NCI-H128 (cell line): ENCODE data around the gene MINDY3.
A peak's percentile ranks its signal among the peaks of the same experiment; 100 is the strongest.
"Not testable (repeated sequence)": the region's sequence is repeated elsewhere in the genome, so short reads cannot be mapped to it uniquely, and the experiment has no call there.

Experiments
- DNase-seq: peaks from one replicate; lab custom pipeline; 2025; ENCODE audit not compliant: unreplicated experiment; lab: John Stamatoyannopoulos, UW

The MINDY3 gene

DNA sequence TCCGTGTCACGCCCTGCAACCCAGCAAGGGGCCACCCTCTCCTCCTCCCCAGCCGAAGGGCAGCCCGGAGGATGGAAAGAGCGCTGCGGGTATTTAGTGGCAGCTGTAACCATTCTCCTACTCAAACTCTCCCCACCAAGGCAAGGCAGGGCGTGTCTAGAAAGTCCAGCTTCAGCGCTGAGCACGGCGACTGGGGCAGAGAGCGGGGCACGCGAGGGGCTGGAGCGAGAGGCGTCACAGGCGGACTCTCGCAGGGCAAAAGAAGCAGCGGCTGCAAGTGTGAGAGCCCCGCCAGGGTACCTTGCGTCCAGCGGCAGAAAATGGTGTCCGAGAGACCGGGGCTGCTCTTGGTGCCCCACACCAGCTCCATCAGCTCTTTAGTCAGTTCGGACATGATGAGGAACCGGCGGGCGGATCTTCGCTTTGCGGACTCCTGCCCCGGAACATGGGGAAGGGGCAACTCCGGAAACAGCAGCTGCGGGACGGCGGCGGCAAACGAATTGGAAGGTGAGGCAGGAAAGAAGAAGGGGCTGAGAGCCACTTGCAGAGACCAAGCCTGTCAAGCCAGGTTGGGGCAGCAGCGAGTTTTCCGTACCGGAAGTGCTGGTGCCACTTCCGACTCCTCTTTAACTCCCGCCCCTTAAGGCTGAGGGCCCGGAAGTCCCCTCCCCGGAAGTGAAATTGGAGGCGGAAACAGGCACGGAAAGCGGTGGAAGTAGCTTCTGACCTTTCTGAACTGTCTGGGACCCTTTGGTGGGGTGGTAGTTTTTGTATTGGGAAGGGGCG is at the start of gene MINDY3:
Gene MINDY3, minus strand, starts transcription at position 602 of the 786 bp plus-strand sequence. Its CDS starts 208 bp downstream, at position 394.
- DNase-seq: peak; percentile 30

- no peak for DNase-seq
Observed at GRCh38 chr10:15901889-15902288, 41.6 kb upstream of the MINDY3 start.

GRCh38 chr10:15898046-15898445 is 37.7 kb upstream of the MINDY3 start:
- no peak for DNase-seq

DNA sequence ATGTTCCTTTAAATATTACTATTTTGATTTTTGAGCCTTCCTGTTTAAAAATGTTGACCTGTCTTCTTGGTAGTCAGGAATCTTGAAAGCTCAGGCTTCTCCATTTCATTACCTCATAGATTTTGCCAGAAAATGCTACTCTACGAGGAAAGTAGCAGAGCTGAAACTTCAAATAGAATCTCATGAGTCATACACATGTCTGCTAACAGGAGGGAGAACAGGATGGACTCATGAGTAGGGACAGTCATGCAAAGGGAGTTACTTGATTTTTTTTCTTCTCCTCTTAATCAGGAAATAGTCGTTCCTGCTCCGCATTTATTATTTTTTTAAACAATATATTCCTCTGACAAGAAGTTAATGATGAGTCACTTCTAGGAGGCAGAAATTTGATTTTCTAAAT is 37.0 kb upstream of the MINDY3 start:
- DNase-seq: no peak

DNA sequence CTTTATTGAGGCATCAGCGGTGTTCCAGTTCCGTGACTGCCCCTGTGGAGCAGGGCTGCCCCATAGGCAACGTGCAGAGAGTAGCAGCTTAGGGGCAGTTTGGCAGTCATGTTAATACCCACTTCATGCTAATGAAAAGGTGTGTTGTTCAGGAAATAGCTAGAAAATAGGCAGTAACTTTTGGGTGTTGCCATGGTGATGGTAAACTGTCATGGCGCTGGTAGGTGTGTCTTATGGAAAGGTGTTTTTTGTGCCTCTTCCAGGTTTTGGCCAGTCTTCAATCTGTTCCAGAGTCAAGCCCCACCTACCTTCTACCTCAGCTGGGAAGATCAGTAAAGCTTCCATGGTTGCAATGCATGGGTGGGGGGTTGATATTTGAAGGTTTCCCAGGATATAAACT is 36.3 kb upstream of the MINDY3 start:
- no peak for DNase-seq

GRCh38 chr10:15884447-15884846 is 24.1 kb upstream of the MINDY3 start:
- DNase-seq: no peak

DNA sequence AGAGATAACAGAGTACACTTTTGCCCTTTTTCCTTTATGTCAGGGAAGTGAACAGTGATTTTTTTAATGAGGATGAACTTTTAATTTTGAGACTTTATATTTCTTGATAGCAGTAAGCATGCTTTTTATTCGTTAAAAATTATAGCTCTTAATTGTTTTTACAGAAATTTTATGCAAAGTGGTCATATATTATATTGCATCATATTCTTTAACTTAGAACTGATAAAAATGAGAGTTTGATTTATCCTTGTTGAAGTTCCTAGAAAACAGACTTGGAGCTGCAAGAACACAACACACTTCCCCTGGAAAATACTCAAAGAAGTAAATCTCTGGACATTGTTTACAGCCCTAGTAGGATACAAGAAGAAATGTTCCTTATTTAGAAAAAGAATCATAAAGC is 21.2 kb upstream of the MINDY3 start:
- DNase-seq: no peak

- DNase-seq: peak; percentile 7
Observed at GRCh38 chr10:15879663-15880062, 19.4 kb upstream of the MINDY3 start.

DNA sequence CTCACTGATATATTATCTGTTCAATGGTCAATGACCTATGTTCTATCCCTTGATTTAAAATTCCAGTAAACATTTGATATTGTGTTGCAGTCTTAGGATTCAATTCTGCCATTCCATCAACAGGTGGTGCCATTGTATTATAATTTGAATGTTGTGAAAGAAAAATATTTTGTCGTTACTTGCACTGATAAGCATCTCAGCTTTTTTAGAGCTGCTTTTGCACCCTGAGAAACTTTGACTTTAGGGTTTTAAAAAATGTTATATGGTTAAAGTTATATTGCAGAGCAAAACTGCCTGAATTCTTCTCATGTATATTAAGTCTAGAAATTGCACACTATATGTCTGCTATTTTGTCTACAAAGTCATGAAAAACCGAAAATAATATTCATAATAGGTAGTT is 18.8 kb upstream of the MINDY3 start:
- DNase-seq: no peak

DNA sequence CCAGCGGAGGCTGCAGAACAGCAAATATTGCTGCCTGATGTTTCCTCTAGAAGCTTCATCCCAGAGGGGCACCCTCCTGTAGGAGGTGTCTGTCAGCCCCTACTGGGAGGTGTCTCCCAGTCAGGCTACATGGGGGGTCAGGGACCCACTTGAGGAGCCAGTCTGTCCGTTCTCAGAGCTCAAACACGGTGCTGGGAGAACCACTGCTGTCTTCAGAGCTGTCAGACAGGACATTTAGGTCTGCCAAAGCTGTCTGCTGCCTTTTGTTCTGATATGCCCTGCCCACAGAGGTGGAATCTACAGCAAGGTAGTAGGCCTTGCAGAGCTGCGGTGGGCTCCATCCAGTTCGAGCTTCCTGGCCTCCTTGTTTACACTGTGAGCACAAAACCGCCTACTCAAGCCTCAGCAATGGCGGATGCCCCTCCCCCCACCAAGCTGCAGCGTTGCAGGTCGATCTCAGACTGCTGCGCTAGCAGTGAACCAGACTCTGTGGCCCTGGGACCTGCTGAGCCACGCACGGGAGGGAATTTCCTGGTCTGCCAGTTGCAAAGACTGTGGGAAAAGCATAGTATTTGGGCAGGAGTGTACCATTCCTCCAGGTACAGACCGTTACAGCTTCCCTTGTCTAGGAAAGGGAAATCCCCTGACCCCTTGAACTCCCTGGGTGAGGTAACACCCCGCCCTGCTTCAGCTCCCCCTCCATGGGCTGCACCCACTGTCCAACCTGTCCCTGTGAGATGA is 17.7 kb upstream of the MINDY3 start:
- DNase-seq: no peak

- DNase-seq: not testable (repeated sequence)
Observed at GRCh38 chr10:15876274-15876673, 16.0 kb upstream of the MINDY3 start.

GRCh38 chr10:15872645-15873044 is 12.3 kb upstream of the MINDY3 start:
- DNase-seq: not testable (repeated sequence)

- DNase-seq: no peak
Observed at GRCh38 chr10:15871823-15872222, 11.5 kb upstream of the MINDY3 start.

DNA sequence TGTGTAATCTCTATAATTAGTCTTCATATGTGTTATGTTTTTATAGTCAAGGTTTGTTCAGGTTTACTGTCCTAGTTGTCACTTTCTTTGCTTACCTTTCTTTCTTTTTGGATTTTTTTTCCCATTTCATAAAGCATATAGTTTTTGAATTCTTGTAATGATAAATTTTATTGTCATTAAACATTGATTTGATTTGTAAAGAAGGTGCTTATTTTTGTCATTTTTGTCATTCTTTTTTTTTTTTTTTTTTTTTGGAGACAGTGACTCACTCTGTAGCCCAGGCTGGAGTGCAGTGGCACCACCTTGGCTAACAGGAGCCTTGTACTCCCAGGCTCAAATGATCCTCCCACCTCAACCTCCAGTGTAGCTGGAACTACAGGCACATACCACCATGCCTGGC is 9.6 kb upstream of the MINDY3 start:
- no peak for DNase-seq

GRCh38 chr10:15868006-15868405 is 7.7 kb upstream of the MINDY3 start:
- DNase-seq: no peak

- no peak for DNase-seq
Observed at GRCh38 chr10:15865304-15865703, 5.0 kb upstream of the MINDY3 start.

GRCh38 chr10:15864419-15864818 is 4.1 kb upstream of the MINDY3 start:
- no peak for DNase-seq

- no peak for DNase-seq
Observed at GRCh38 chr10:15863733-15864132, 3.4 kb upstream of the MINDY3 start.

DNA sequence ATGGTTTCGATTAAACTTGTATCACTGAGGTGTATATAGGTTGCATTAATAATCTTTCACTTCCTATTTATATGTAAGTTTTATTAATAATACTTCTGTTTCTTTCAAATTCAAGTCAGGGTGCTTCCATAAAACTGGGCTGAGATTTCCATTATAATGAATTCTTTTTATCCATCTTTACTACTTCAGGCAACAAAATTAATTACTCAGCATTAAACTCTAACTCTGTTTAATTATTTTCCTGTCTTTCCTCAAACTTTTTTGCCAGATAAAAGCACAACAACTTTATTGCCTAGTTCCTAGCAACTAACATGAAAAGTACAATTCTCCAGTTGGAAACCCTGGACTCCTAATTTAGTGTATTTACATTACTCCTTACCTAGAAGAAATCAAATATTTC is 3.0 kb upstream of the MINDY3 start:
- DNase-seq: no peak

- no peak for DNase-seq
Observed at GRCh38 chr10:15860692-15861201, 440 bp upstream of the MINDY3 start.

DNA sequence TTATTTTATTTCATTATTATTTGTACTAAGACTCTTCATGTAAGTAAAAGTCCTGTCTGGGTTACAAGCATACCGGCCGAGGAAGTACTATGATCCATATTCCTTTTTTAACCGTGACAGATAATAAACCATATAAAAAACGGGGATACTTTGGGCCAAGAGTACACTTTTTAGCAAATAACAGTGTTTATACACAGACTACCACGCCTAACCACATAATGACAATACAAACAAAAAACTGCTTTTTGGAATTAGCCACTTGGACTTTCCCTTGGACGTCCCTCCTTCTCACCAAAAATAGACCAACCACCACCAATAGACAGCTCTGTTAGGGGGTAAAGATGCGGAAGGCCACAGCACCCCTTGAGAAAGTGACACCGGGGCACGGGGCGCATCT is 800 bp downstream of the MINDY3 start:
- DNase-seq: no peak

DNA sequence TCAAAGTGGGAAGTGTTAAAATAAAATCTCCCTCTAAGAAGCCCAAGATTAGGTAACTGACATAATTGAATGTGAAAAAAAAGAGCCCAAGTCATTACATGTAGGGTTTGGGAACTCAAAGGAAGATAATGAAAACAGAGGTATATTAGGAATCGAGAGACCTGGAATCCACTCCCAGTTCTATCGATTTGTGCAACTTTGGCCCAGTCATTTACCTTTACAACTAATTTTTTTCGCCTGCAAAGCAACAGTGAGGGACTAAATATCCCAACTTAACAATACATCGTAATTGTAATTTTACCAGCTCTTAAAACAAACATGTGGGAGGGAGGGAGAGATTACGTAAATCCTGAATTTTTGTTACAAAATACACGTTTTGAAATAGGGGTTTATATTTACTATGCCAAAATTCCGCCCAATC is 1.4 kb downstream of the MINDY3 start:
- DNase-seq: no peak
